K562 (cell line): ENCODE measurements around the gene RNF223. TPM values are rescaled to one million over a fixed set of nuclear protein-coding genes. Genes with fewer than 3 reads are reported as not detected.

Experiments used
- ARID1B ChIP-seq: fragments of 450-650 bp; IDR thresholded peaks from 2 replicates; pipeline ENCODE4 v1.6.1; 2016; ENCODE audit warnings: antibody characterized with exemption, mild to moderate bottlenecking, inconsistent platforms
- CHD4 ChIP-seq: fragments of 200-600 bp; sonication (generic); IDR thresholded peaks from 3 replicates; pipeline ENCODE4 v1.6.1; 2012; ENCODE audit warnings: low read depth, mild to moderate bottlenecking, mixed read lengths, low read length, inconsistent platforms; ENCODE audit not compliant: insufficient read depth, insufficient replicate concordance, poor library complexity, severe bottlenecking
- CSDE1 ChIP-seq, 2 experiments: fragments of 450-650 bp; IDR thresholded peaks; 2 replicates each; pipeline ENCODE4 v1.6.1; 2016; ENCODE audit warnings: mild to moderate bottlenecking in 1 of 2
- ELF1 ChIP-seq: fragments of 200-800 bp; sonication (Bioruptor generic); IDR thresholded peaks from 2 replicates; pipeline ENCODE4 v1.6.1; 2016; ENCODE audit warnings: missing genetic modification characterization, missing compliant biosample characterization
- GATAD2B ChIP-seq: fragments of 450-650 bp; IDR thresholded peaks from 2 replicates; pipeline ENCODE4 v1.6.1; 2017; ENCODE audit warnings: mild to moderate bottlenecking, borderline replicate concordance
- ILF3 ChIP-seq: fragments of 450-650 bp; IDR thresholded peaks from 2 replicates; pipeline ENCODE4 v1.6.1; 2018; ENCODE audit warnings: antibody characterized with exemption, mild to moderate bottlenecking, moderate library complexity, borderline replicate concordance
- KAT2B ChIP-seq: IDR thresholded peaks from one replicate; pipeline ENCODE4 v1.6.1; 2012; ENCODE audit warnings: low read depth, mild to moderate bottlenecking, control low read depth, inconsistent platforms, low read length, moderate library complexity
- MAX ChIP-seq: sonication (generic); formaldehyde crosslinking; IDR thresholded peaks from 2 replicates; pipeline ENCODE4 v1.9.0; 2022; ENCODE audit warnings: mild to moderate bottlenecking, missing genetic modification reagents
- MCM7 ChIP-seq, 2 experiments: fragments of 450-650 bp; IDR thresholded peaks; 2 replicates each; pipeline ENCODE4 v1.6.1; 2016 to 2018
- MEIS2 ChIP-seq: fragments of 450-650 bp; IDR thresholded peaks from 2 replicates; pipeline ENCODE4 v1.6.1; 2014; ENCODE audit warnings: mild to moderate bottlenecking; ENCODE audit not compliant: partially characterized antibody
- NCOA1 ChIP-seq: fragments of 450-650 bp; IDR thresholded peaks from 2 replicates; pipeline ENCODE4 v1.6.1; 2016; ENCODE audit warnings: low read depth
- NFIX ChIP-seq: fragments of 250-450 bp; sonication (Bioruptor Pico); IDR thresholded peaks from 2 replicates; pipeline ENCODE4 v1.4.0; 2020; ENCODE audit warnings: low read depth, mild to moderate bottlenecking, moderate library complexity
- RAD51 ChIP-seq: fragments of 450-650 bp; IDR thresholded peaks from 2 replicates; pipeline ENCODE4 v1.7.1; 2016; ENCODE audit warnings: low read depth, mild to moderate bottlenecking, borderline replicate concordance
- USF2 ChIP-seq: sonication (generic); formaldehyde crosslinking; IDR thresholded peaks from 2 replicates; pipeline ENCODE4 v1.5.0; 2020; ENCODE audit warnings: missing genetic modification reagents
- YBX1 ChIP-seq: fragments of 450-650 bp; IDR thresholded peaks from 2 replicates; pipeline ENCODE4 v1.7.1; 2016; ENCODE audit warnings: mild to moderate bottlenecking
- ZNF217 ChIP-seq: sonication (generic); formaldehyde crosslinking; IDR thresholded peaks from 2 replicates; pipeline ENCODE4 v1.8.0; 2022; ENCODE audit warnings: mild to moderate bottlenecking, missing genetic modification reagents
- ZNF280A ChIP-seq: fragments of 450-650 bp; IDR thresholded peaks from 2 replicates; pipeline ENCODE4 v1.6.1; 2018; ENCODE audit warnings: mild to moderate bottlenecking, low read depth; ENCODE audit not compliant: partially characterized antibody
- ZNF324 ChIP-seq: fragments of 250-450 bp; sonication (Bioruptor Pico); IDR thresholded peaks from 2 replicates; pipeline ENCODE4 v1.4.0; 2020; ENCODE audit warnings: mild to moderate bottlenecking
- ZNF41 ChIP-seq: fragments of 250-450 bp; sonication (Bioruptor Pico); conservative IDR thresholded peaks from 2 replicates; pipeline ENCODE4 v1.4.0; 2020; ENCODE audit warnings: mild to moderate bottlenecking
- ZZZ3 ChIP-seq: fragments of 450-650 bp; IDR thresholded peaks from 2 replicates; pipeline ENCODE4 v1.6.1; 2016; ENCODE audit warnings: antibody characterized with exemption, mild to moderate bottlenecking, moderate library complexity
- polyA plus RNA-seq, 8 experiments: library from polyadenylated mRNA; depleted of rRNA in 4 of 8; stranded (reverse) in 5 of 8; unstranded in 3 of 8; fragments of >200 nt; fragmentation: Nextera tagmentation in 2 of 8; fragmentation: Illumina TruSeq in 1 of 8; extraction: Ambion mirVana in 2 of 8; extraction: Trizol in 1 of 8; gene quantifications; 2 replicates each; pipeline versions ENCODE4 v1.2.1 to v1.2.3, GENCODE V29; 2011 to 2014; ENCODE audit warnings: inconsistent platforms in 1 of 8, missing spikeins in 1 of 8
- total RNA-seq, 7 experiments: library from RNA; depleted of rRNA in 6 of 7; stranded (reverse); fragments of >200 nt in 6 of 7; fragmentation: Illumina TruSeq in 2 of 7; extraction: Trizol in 2 of 7; gene quantifications; 2 replicates each; pipeline versions ENCODE4 v1.2.1 to v1.2.3, GENCODE V29; 2011 to 2021; ENCODE audit warnings: low replicate concordance in 1 of 7
- TF ChIP-seq, protein P1 (sequence below): fragments of 250-450 bp; sonication (Bioruptor Pico); IDR thresholded peaks from 2 replicates; pipeline ENCODE4 v1.4.0; 2020; ENCODE audit warnings: mild to moderate bottlenecking, moderate library complexity, borderline replicate concordance
- TF ChIP-seq, protein P2 (sequence below): fragments of 450-650 bp; formaldehyde crosslinking; IDR thresholded peaks from 2 replicates; pipeline ENCODE4 v1.4.0; 2022; ENCODE audit warnings: missing genetic modification characterization

The RNF223 gene
- total and polyA plus RNA-seq, 9 of the 15 experiments (the other 6 are each of a cell fraction or from before 2014, with no cell fraction given): 0.04 to 0.32 TPM; not detected in 7

GRCh38 chr1:1021010-1021919 is 52.8 kb downstream of the RNF223 start (continued):
- TF ChIP-seq MAX (no peak), CHD4 (no peak), KAT2B (no peak), NFIX (CRISPR knock-in tag) (0 out of 2 replicates have a peak, but pooled peaks have one; percentile 36), ELF1 (no peak), GATAD2B (no peak), USF2 (CRISPR knock-in tag) (no peak), ARID1B (peak; percentile 31; the same call in 1 of the 2 replicates), NCOA1 (no peak), ZZZ3 (no peak), ZNF217 (no peak), ZNF324 (no peak), ILF3 (no peak), MCM7 (IDR thresholded peaks at IDR 0.05) (peak in 1 of 2 experiments; percentile 37; a peak in 1 of 4 replicates), MEIS2 (peak; percentile 83), ZNF280A (no peak), ZNF41 (CRISPR knock-in tag) (no peak), YBX1 (no peak), RAD51 (no peak), CSDE1 (IDR thresholded peaks at IDR 0.05) (no peak)
- TF ChIP-seq, protein P1, sequence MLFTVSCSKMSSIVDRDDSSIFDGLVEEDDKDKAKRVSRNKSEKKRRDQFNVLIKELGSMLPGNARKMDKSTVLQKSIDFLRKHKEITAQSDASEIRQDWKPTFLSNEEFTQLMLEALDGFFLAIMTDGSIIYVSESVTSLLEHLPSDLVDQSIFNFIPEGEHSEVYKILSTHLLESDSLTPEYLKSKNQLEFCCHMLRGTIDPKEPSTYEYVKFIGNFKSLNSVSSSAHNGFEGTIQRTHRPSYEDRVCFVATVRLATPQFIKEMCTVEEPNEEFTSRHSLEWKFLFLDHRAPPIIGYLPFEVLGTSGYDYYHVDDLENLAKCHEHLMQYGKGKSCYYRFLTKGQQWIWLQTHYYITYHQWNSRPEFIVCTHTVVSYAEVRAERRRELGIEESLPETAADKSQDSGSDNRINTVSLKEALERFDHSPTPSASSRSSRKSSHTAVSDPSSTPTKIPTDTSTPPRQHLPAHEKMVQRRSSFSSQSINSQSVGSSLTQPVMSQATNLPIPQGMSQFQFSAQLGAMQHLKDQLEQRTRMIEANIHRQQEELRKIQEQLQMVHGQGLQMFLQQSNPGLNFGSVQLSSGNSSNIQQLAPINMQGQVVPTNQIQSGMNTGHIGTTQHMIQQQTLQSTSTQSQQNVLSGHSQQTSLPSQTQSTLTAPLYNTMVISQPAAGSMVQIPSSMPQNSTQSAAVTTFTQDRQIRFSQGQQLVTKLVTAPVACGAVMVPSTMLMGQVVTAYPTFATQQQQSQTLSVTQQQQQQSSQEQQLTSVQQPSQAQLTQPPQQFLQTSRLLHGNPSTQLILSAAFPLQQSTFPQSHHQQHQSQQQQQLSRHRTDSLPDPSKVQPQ (CRISPR knock-in tag): 0 out of 2 replicates have a peak, but pooled peaks have one; percentile 12
- TF ChIP-seq, protein P2, sequence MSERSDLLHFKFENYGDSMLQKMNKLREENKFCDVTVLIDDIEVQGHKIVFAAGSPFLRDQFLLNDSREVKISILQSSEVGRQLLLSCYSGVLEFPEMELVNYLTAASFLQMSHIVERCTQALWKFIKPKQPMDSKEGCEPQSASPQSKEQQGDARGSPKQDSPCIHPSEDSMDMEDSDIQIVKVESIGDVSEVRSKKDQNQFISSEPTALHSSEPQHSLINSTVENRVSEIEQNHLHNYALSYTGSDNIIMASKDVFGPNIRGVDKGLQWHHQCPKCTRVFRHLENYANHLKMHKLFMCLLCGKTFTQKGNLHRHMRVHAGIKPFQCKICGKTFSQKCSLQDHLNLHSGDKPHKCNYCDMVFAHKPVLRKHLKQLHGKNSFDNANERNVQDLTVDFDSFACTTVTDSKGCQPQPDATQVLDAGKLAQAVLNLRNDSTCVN (CRISPR knock-in tag): no peak
